KMS-11 (cell line): Measurements from ENCODE around the gene PERM1.

Source experiments
- H2AFZ ChIP-seq: fragments of 200-600 bp; sonication (generic); 2 replicates; pipeline ENCODE4 v1.6.1; 2016; ENCODE audit warnings: antibody characterized with exemption, mixed run types, low read depth
- H3K27ac ChIP-seq: fragments of 200-600 bp; sonication (generic); 2 replicates; pipeline ENCODE4 v1.6.1; 2016; ENCODE audit warnings: mild to moderate bottlenecking, mixed run types
- H3K27me3 ChIP-seq: fragments of 200-600 bp; sonication (generic); 2 replicates; pipeline ENCODE4 v1.6.1; 2017; ENCODE audit warnings: mild to moderate bottlenecking, low read depth, mixed run types, moderate library complexity; ENCODE audit not compliant: insufficient read depth
- H3K36me3 ChIP-seq: fragments of 200-600 bp; sonication (generic); 2 replicates; pipeline ENCODE4 v1.6.1; 2017; ENCODE audit warnings: mild to moderate bottlenecking, mixed run types; ENCODE audit not compliant: insufficient read depth
- H3K4me1 ChIP-seq: fragments of 200-600 bp; sonication (generic); 2 replicates; pipeline ENCODE4 v1.6.1; 2016; ENCODE audit warnings: mild to moderate bottlenecking, low read depth, mixed run types; ENCODE audit not compliant: poor library complexity, severe bottlenecking
- H3K4me2 ChIP-seq: fragments of 200-600 bp; sonication (generic); 2 replicates; pipeline ENCODE4 v1.7.0; 2016; ENCODE audit warnings: mild to moderate bottlenecking, mixed run types
- H3K4me3 ChIP-seq: fragments of 200-600 bp; sonication (generic); IDR thresholded peaks from 2 replicates; pipeline ENCODE4 v1.6.1; 2017; ENCODE audit warnings: low read depth, low read length, mixed read lengths; ENCODE audit not compliant: insufficient read depth
- H3K79me2 ChIP-seq: fragments of 200-600 bp; sonication (generic); 2 replicates; pipeline ENCODE4 v1.6.1; 2016; ENCODE audit warnings: low read depth, mixed run types; ENCODE audit not compliant: insufficient read depth
- H3K9ac ChIP-seq: fragments of 200-600 bp; sonication (generic); 2 replicates; pipeline ENCODE4 v1.6.1; 2016; ENCODE audit warnings: mild to moderate bottlenecking, mixed run types
- H4K20me1 ChIP-seq: fragments of 200-600 bp; sonication (generic); 2 replicates; pipeline ENCODE4 v1.6.1; 2016; ENCODE audit warnings: mild to moderate bottlenecking, mixed run types; ENCODE audit not compliant: insufficient read depth
- CTCF ChIP-seq: fragments of 200-600 bp; sonication (generic); conservative IDR thresholded peaks from 2 replicates; pipeline ENCODE4 v1.6.1; 2017; ENCODE audit warnings: low read depth, mild to moderate bottlenecking, antibody characterized with exemption, low read length, moderate library complexity, mixed read lengths

PERM1 gene

DNA sequence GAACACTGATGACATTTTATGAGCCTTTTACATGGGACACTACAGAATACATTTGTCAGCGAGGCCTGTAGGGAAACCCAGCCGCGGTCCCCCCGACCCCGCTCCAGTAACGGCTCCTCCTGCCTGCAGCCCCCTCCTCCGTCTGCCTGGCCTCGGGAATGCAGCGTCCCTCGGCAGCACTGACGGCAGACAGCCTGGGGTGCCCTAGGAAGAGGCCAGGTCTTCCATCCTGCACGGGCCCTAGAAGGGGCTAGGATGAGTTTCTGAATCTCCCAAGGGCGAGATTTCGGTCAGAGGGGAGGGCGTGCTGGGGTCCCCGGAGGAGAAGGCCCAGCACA lies 49.8 kb downstream of the PERM1 start:
- no peak overlapping the region for H3K27ac ChIP-seq
- H3K79me2 ChIP-seq = no peaks in the 10 kb centered on the region
- no peak overlapping the region for H2AFZ ChIP-seq
- H3K36me3 ChIP-seq = no peaks in the 10 kb centered on the region
- no peaks in the 10 kb centered on the region for H3K4me1 ChIP-seq
- H4K20me1 ChIP-seq = no peaks in the 10 kb centered on the region
- no peak for TF ChIP-seq CTCF
- no peak overlapping the region for H3K4me2 ChIP-seq
- no peak overlapping the region for H3K9ac ChIP-seq
- H3K27me3 ChIP-seq = peaks cover 87% of the 10 kb centered on the region
- H3K4me3 ChIP-seq = no peak overlapping the region

GRCh38 chr1:931380-932172 lies 50.3 kb downstream of the PERM1 start:
- Histone ChIP-seq H3K9ac (no peak overlapping the region), H3K4me2 (no peak overlapping the region), H3K79me2 (no peaks in the 10 kb centered on the region), H3K27ac (no peak overlapping the region), H3K27me3 (peaks cover 88% of the 10 kb centered on the region), H3K36me3 (no peaks in the 10 kb centered on the region), H3K4me3 (no peak overlapping the region), H3K4me1 (no peaks in the 10 kb centered on the region), H2AFZ (no peak overlapping the region), H4K20me1 (no peaks in the 10 kb centered on the region)
- TF ChIP-seq CTCF = no peak

- Histone ChIP-seq H2AFZ (no peak overlapping the region), H3K36me3 (no peaks in the 10 kb centered on the region), H3K4me1 (no peaks in the 10 kb centered on the region), H3K79me2 (no peaks in the 10 kb centered on the region), H4K20me1 (no peaks in the 10 kb centered on the region), H3K4me2 (no peak overlapping the region), H3K4me3 (no peak overlapping the region), H3K9ac (no peak overlapping the region), H3K27ac (no peak overlapping the region), H3K27me3 (peaks cover 88% of the 10 kb centered on the region)
- TF ChIP-seq CTCF = no peak
These were observed 51.2 kb downstream of the PERM1 start for GRCh38 chr1:930633-931138.

GRCh38 chr1:929712-930632 lies 51.9 kb downstream of the PERM1 start:
- H3K36me3 ChIP-seq = no peaks in the 10 kb centered on the region
- H2AFZ ChIP-seq = no peak overlapping the region
- H3K9ac ChIP-seq = no peak overlapping the region
- no peak overlapping the region for H3K4me2 ChIP-seq
- H3K27ac ChIP-seq = no peak overlapping the region
- no peak overlapping the region for H3K4me3 ChIP-seq
- H3K27me3 ChIP-seq = peaks cover 87% of the 10 kb centered on the region
- no peaks in the 10 kb centered on the region for H4K20me1 ChIP-seq
- no peak for TF ChIP-seq CTCF
- no peaks in the 10 kb centered on the region for H3K79me2 ChIP-seq
- H3K4me1 ChIP-seq = peaks cover under 1% of the 10 kb centered on the region
